Measurements from ENCODE around the gene TSPEAR.
A peak's percentile ranks its signal among the peaks of the same experiment; 100 is the strongest.
"Not testable (repeated sequence)": the region's sequence is repeated elsewhere in the genome, so short reads cannot be mapped to it uniquely, and the experiment has no call there.

TSPEAR gene

GRCh38 chr21:44511938-44512275, 199.5 kb downstream of the TSPEAR start:
- no peak for DNase-seq

- DNase-seq, result no peak
These were observed 200.0 kb downstream of the TSPEAR start for GRCh38 chr21:44511219-44511937.

- peak; percentile 25 for DNase-seq
These were observed 200.7 kb downstream of the TSPEAR start for GRCh38 chr21:44510508-44511218.

- DNase-seq, result no peak
These were observed 201.3 kb downstream of the TSPEAR start for GRCh38 chr21:44510109-44510507.

DNA sequence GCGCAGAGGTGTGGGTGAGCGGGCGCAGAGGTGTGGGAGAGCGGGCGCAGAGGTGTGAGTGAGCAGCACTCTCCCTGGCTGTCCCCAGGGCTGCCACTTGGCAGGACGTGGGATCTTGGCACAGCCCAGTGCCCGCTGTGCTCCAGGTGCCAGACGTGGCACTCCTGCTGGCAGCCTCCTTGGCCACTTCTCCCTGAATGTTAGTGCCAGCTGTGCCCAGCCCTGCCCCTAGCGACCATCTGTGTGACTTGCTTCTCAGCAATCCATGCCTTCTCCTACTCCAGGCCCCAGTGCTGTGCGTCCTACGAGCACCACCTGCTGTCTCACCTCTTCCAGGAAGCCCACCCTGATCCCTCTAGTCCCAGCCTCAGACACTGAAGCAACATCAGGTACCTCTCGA, 201.8 kb downstream of the TSPEAR start:
- DNase-seq, result no peak

DNA sequence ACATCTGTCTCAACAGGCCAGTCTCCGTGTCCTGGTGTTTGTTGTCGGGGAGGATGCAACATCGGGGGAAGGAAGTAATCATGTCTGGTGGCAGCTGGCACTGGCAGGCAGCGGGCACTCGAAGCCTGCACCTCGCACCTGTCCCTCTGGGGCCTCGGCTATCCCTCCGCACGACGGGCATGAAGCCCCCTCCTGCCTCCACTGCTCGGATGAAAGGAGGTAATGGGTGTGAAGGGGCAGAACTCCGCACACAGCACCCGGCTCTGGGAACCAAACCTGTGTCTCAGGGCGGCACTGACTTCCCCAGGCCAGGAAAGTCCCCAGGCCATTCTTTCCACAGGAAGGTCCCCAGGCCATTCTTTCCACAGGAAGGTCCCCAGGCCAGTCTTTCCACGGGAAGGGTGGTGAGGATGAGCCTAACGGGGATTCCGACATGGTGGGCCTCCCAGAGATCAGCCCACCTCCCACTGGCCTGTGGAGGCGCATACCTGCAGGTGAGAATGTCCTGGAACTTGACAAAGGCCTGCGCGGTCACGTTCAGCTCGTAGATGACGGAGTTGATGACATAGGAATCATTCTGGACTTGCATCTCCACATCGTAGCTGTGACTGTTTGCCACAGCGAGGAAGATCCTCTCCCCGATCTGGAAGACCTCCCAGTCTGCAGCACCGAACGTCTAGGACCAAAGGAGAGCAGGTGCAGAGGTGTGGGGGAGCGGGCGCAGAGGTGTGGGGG, 202.5 kb downstream of the TSPEAR start:
- no peak for DNase-seq

- DNase-seq, result no peak
These were observed 203.0 kb downstream of the TSPEAR start for GRCh38 chr21:44508426-44508710.

- no peak for DNase-seq
These were observed 203.5 kb downstream of the TSPEAR start for GRCh38 chr21:44507673-44508425.

GRCh38 chr21:44506279-44507255, 204.8 kb downstream of the TSPEAR start:
- no peak for DNase-seq

DNA sequence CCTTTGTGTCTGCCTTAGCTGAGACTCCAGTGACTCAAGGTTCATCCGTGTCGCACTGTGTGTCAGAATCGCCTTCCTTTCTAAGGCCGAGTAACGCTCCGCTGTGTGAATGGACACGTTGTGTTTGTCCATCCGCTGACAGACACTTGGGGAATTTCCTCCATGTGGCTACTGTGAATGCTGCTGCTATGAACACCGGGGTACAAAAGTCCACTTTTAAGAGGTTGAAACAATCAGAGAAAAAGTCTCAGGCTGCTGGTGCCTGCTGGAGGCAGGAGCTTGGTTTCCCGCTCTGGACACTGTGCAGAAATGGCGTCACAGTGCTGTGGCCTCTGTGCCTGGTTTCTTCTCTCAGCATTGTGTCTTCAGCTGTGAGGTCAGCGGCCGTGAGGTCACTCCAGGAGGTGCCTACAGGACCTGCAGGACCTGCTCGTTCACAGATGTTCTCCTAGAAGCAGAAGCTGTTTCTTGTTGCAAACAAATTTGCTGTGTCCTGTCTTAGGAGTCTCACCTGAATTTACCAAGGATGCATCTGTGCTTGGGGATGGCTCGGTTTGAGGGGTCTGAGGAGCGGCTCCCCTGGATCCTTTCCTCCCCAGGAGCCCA, 205.6 kb downstream of the TSPEAR start:
- no peak for DNase-seq

DNA sequence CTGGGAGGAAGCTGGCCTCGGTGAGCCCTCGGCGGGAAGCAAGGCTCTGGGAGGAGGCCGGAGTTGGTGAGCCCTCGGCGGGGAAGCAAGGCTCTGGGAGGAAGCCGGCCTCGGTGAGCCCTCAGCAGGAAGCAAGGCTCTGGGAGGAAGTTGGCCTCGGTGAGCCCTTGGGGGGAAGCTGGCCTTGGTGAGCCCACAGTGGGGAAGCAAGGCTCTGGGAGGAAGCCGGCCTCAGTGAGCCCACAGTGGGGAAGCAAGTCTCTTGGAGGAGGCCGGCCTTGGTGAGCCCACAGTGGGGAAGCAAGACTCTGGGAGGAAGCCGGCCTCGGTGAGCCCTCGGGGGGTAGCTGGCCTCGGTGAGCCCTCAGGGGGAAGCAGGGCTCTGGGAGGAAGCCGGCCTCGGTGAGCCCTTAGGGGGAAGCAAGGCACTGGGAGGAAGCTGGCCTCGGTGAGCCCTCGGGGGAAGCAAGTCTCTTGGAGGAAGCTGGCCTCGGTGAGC, 207.4 kb downstream of the TSPEAR start:
- no peak for DNase-seq

DNA sequence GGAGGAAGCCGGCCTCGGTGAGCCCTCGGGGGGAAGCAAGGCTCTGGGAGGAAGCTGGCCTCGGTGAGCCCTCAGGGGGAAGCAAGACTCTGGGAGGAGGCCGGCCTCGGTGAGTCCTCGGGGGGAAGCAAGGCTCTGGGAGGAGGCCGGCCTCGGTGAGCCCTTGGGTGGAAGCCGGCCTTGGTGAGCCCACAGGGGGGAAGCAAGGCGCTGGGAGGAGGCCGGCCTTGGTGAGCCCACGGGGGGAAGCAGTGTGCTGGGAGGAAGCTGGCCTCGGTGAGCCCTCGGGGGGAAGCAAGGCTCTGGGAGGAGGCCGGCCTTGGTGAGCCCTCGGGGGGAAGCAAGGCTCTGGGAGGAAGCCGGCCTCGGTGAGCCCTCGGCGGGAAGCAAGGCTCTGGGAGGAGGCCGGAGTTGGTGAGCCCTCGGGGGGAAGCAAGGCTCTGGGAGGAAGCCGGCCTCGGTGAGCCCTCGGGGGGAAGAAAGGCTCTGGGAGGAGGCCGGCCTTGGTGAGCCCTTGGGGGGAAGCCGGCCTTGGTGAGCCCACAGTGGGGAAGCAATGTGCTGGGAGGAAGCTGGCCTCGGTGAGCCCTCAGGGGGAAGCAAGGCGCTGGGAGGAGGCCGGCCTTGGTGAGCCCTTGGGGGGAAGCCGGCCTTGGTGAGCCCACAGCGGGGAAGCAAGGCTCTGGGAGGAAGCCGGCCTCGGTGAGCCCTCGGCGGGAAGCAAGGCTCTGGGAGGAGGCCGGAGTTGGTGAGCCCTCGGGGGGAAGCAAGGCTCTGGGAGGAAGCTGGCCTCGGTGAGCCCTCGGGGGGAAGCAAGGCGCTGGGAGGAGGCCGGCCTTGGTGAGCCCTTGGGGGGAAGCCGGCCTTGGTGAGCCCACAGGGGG, 208.1 kb downstream of the TSPEAR start:
- not testable (repeated sequence) for DNase-seq

DNA sequence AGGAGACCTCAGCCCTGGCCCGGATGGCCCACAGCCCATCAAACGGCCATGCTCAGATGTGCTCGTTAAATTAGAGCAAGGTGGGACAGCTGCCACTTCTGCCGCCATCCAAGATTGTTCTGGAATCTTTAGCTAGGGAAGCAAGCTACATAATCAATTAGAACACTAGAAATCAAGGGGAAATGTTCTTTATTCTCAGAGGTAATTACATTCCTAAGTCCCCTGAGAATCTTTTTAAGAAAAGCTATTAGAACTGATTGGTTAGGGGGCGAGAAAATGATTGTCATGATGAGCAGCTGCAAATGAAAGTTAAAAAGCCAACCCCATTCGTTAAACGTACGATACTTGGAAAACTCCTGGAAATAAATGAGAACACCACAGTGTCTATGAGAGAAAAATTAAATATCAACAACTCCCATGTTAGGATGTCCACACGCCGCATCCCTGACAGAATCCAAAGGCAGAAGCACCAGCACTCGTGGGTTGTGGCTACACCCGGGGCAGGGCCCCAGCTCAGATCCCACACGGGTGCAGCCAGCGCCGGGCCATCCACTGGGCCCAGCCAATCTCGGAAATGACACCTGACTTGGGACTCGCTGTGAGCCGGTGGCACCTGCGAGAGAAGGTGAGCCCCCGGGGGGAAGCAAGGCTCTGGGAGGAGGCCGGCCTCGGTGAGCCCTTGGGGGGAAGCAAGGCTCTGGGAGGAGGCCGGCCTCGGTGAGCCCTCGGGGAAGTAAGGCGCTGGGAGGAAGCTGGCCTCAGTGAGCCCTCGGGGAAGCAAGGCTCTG, 209.0 kb downstream of the TSPEAR start:
- no peak for DNase-seq

DNA sequence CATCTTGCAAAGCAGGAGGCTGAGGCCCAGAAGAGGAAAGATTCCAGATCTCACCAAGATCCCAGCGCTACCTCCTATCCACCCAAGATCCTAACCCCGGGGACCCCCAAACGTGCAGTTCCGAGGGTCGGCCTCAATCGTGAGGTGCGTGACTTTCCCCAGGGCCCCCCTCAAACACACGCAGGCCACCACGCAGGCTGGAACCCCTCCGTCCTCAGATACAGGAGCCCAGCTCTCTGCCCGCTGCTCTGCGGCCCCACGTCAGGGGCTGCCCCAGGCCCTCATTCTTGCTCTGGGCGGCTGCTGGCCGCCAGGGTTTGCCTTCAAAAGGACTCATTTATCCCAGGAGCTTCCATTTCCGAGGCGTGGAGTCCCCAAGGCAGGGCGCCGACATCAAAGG, 211.3 kb downstream of the TSPEAR start:
- no peak for DNase-seq

GRCh38 chr21:44499631-44500030, 211.7 kb downstream of the TSPEAR start:
- DNase-seq, result no peak

GRCh38 chr21:44499211-44499560, 212.2 kb downstream of the TSPEAR start:
- DNase-seq, result no peak

GRCh38 chr21:44498280-44499210, 212.8 kb downstream of the TSPEAR start:
- DNase-seq, result no peak

DNA sequence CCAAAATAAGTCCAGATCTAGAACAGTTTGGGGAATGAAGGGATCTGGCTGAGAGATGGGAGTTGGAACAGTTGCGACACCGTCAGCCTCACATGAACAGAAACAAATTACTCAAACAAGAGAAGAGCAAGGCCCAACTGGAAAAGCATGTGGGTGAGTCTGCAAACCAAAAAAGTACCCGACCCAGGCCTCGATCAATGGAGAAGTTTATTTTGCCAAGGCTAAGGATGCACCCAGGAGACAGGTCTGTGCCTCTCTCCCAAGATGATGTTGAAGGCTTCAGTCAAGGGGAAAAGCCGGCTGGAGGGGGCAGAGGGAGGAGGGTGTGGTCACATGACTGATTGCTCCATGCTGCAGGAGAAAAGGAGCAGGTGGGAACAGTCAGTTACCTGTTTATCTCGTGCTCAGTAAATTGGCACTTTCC, 213.7 kb downstream of the TSPEAR start:
- no peak for DNase-seq

Measured in EL (cell line).